Esophagus muscularis mucosa (tissue), 3 donors: Measurements from ENCODE around the gene TXN.

ENCODE experiments used
- POLR2A ChIP-seq: fragments of 450-650 bp; IDR thresholded peaks from one replicate; pipeline ENCODE4 v1.6.1; 2017; ENCODE audit warnings: antibody characterized with exemption, moderate library complexity, mild to moderate bottlenecking, low read depth
- POLR2AphosphoS5 ChIP-seq, 2 donors: sonication (generic); formaldehyde crosslinking; IDR thresholded peaks; one replicate each; pipeline ENCODE4 v1.6.1; 2017; ENCODE audit warnings: antibody characterized with exemption in 2 of 2
- TF ChIP-seq, protein P1 (sequence below), 3 experiments: fragments of 200-600 bp in 2 of 3; fragments of 450-650 bp in 1 of 3; sonication (generic) in 2 of 3; IDR thresholded peaks; one replicate each; pipeline ENCODE4 v1.5.1; 2017 to 2019; ENCODE audit warnings: antibody characterized with exemption in 3 of 3, mild to moderate bottlenecking in 2 of 3, moderate library complexity in 1 of 3

DNA sequence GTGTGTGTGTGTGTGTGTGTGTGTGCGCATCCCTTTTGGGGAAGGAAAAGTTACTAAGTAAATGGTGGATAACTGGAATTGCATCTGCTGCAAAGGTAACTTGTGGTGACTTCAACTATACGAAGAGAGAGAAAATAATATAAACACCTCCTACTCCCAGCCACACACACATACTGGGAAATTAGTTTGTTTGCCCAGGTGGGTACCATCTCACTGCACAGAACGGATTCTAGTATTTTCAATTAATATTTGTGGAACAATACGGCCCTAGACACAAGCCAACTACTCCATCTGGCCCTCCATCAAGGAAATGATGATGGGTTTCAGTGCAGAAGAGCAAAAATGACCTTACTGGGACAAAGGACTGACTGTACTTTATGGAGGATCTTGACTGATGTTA is 32.2 kb upstream of the TXN start:
- TF ChIP-seq POLR2AphosphoS5 (IDR thresholded peaks at IDR 0.05) (no peak), POLR2A (no peak)
- TF ChIP-seq, protein P1, sequence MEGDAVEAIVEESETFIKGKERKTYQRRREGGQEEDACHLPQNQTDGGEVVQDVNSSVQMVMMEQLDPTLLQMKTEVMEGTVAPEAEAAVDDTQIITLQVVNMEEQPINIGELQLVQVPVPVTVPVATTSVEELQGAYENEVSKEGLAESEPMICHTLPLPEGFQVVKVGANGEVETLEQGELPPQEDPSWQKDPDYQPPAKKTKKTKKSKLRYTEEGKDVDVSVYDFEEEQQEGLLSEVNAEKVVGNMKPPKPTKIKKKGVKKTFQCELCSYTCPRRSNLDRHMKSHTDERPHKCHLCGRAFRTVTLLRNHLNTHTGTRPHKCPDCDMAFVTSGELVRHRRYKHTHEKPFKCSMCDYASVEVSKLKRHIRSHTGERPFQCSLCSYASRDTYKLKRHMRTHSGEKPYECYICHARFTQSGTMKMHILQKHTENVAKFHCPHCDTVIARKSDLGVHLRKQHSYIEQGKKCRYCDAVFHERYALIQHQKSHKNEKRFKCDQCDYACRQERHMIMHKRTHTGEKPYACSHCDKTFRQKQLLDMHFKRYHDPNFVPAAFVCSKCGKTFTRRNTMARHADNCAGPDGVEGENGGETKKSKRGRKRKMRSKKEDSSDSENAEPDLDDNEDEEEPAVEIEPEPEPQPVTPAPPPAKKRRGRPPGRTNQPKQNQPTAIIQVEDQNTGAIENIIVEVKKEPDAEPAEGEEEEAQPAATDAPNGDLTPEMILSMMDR (IDR thresholded peaks at IDR 0.05): no peak
